Dedifferentiated amniotic fluid mesenchymal stem cell (primary cell): Measurements from ENCODE around the gene ABR.
"Not testable (repeated sequence)": the region's sequence is repeated elsewhere in the genome, so short reads cannot be mapped to it uniquely, and the experiment has no call there.

Experiments used
- DNase-seq: peaks from one replicate; pipeline ENCODE4 v3.0.0-alpha.2; 2016; ENCODE audit errors: extremely low spot score

The ABR gene

GRCh38 chr17:1201132-1201702 lies 21.4 kb upstream of the ABR start:
- DNase-seq: no peak

DNA sequence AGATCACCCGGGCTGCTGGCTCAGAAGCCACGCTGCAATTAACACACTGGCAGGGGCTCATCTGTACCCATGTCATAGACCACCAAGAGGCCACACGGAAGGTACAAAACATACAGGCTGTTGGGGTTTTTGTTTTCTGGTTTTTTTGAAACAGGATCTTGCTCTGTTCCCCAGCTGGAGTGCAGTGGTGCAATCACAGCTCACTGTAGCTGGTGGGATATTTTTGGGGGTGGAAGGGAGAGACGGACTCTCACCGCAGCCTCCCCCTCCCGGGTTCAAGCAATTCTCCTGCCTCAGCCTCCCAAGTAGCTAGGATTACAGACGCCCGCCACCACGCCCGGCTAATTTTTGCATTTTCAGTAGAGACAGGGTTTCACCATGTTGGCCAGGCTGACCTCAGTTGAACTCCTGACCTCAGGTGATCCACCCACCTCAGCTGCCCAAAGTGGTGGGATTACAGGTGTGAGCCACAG lies 19.5 kb upstream of the ABR start:
- DNase-seq: not testable (repeated sequence)

GRCh38 chr17:1197781-1198490 lies 18.2 kb upstream of the ABR start:
- no peak for DNase-seq

GRCh38 chr17:1197379-1197778 lies 17.6 kb upstream of the ABR start:
- peak; percentile 60 for DNase-seq

- no peak for DNase-seq
Measured at GRCh38 chr17:1196946-1197345, 17.2 kb upstream of the ABR start.

DNA sequence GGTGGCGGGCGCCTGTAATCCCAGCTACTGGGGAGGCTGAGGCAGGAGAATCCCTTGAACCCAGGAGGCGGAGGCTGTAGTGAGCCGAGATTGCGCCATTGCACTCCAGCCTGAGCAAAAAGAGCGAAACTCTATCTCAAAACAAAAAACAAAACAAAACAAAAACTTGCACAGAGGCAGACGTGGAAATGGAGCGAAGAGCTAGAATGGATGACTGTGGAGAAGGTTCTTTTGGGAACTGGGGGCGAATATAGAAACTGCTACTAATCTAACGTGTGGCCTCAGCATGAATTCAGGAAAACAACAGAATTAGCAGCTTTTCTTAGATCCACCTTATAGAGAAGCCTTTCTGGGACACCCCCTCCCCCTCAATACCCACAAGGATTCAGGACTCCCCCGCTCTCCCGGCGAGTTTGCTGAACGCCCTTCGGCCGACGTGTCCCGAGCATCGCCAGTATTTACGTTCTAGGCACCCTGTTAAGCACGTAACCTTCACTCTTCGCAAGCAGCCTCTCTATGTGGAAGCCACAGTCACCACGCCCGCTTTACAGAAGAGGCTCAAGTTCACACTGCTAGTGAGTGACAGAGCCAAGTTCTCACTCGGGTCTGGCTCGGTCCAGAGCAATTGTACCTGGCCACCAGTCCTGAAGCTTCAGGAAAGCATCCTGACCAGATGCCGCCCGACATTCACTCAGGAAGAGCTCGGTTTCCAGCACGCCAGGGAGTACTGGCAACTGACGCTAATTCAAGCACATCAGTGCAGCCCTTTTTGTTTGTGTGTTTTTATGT lies 13.3 kb upstream of the ABR start:
- no peak for DNase-seq

DNA sequence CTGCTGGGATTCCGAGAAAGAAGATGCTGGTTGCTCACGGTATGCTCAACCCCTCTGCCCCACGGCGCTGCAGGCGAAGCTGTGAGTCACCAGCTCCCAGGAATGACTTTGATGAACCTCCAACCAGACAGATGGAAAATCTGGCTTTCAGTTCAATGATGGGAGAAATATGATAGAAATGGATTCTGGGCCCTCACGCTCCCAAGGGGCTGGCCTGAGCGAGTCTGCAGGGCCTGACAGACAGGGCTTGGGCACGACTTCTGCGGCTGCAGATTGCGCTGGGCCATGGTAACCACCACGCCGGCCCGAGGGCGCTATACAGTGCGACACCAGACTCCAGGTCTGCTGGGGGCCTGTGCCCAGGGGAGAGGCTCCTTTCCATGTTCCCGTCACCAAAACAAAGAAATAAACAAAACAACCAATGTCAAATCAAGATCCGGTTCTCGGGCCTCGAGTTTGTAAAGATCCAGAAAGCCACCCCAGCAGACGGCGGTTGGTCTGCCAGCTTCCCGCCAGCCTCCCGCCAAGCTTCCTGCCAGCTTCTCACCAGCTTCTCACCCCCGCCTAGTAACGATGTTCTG lies 11.1 kb upstream of the ABR start:
- no peak for DNase-seq

DNA sequence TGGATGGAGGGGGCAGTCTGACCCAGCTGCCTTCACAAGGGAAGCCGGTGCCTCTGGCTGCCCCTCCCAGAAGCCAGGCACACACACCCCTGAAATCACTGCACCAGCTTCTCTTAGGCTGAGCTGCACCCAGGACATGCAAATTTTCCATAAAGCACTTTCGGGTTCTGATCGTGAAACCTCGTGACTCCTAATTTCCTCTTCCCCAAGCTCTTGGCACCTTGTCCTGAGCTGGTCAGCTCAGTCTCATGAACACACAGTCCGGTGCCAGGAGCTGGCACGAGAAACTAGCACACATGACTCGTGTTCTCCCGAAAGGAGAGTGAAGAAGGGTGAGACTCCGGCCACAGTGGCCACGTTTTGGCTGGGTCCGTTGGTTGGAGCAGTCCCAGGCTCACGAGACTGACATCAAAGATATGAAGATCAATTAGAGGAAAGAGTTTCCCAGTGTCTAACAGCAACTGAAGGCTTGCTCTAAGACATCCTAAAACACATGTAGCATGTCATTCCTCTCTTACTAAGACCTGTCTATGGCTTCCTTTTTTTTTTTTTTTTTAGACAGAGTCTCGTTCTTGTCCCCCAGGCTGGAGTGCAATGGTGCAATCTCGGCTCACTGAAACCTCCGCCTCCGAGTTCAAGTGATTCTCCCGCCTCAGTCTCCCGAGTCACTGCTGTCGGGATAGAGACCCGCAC lies 9.2 kb upstream of the ABR start:
- DNase-seq: no peak

DNA sequence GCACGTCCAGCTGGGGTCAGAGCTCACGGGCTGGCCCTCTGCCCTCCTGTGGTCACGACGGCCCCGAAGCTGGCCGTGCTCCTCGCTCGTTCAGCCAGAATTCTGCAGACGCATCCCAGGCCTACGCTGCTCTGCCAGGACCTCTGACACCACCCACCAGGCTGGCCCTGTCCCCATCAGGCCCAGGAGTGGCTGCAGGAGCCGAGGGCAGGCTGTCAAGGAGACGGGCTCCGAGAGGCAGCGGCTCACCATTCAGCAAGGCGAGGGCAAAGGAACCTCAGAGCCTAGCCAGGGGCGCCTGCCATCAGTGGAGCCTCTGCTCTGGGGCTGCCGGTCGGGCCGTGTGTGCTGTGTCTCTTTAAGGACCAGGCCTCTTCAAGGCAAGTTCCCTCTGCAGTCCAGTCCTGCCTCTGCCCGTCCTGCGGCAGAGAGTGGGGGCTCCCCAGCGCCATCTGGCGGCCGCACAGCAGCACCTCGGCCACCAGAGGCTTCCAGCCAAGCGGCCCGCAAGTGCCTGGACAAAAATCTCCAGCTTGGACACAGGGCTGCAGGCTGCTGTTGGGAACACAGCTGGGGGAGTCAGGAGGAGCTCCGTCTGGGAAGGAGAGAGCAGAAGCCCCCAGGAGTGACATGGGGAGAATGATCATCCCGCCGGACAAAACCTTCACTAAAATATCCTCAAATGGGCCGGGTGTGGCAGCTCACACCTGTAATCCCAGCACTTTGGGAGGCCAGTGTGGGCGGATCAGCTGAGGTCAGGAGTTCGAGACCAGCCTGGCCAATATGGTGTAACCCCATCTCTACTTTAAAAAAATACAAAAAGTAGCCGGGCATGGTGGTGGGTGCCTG lies 7.4 kb upstream of the ABR start:
- peak; percentile 72 for DNase-seq

- DNase-seq: no peak
Measured at GRCh38 chr17:1186214-1186820, 6.5 kb upstream of the ABR start.

GRCh38 chr17:1183171-1183873 lies 3.5 kb upstream of the ABR start:
- DNase-seq: no peak

DNA sequence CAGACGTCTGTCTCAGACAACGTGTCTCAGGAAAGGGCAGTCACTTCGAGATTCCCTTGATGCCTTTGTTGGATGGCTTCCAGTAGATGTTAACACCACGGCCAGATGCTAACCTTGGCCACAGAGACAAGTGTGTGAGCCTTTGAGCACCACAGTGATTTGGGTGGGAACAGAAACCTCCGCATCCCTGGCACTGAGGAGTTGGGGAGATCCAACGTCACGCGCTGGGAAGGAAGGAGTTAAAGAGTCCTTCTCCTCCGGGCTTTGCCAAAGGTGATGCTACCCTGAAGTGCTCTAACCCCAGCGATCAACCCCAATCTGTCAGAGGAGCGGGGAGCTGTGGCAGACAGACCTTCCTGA lies 3.0 kb upstream of the ABR start:
- no peak for DNase-seq

GRCh38 chr17:1181753-1182137 lies 2.0 kb upstream of the ABR start:
- DNase-seq: no peak

DNA sequence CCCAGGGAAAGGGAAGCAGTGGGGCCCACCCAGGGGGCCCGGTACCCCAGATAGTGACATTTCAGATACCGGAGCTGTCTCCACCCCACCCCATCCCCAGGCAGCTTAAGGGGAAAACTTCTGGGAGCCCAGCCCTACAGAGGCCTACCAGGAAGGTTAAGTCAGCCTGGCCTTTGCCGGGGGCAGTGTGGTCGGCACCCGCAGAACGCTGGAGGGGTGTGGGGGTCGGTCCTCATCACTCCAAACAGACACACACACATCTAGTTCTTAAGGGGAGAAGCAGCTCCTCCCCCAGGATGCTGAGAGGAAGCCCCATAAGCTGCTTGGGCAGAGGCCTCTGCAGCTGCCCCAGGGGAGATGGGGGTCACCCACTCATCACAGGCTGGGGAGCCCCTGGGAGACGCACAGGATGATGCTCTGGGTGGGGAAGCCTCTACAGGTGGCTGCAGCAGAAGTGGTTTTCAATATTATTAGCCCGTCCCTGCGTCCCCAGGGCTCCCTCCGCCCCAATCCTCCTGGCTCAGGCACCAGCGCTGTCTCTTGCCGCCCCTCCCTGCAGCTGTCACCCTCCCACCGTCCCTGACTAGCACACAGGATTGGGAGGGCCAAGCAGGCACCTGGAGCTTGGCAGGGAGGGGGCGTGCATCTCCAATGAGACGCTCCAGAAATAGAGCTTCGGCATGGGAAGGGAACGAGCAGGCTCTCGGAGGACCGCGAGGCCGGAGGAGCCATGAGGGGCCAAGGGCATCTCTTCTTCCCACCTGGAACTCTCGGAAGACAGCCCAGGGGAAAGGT lies 1.4 kb upstream of the ABR start:
- DNase-seq: no peak

- no peak for DNase-seq
Measured at GRCh38 chr17:1179112-1179817, 516 bp downstream of the ABR start.

GRCh38 chr17:1177016-1177700 lies 2.6 kb downstream of the ABR start:
- peak; percentile 39 for DNase-seq

DNA sequence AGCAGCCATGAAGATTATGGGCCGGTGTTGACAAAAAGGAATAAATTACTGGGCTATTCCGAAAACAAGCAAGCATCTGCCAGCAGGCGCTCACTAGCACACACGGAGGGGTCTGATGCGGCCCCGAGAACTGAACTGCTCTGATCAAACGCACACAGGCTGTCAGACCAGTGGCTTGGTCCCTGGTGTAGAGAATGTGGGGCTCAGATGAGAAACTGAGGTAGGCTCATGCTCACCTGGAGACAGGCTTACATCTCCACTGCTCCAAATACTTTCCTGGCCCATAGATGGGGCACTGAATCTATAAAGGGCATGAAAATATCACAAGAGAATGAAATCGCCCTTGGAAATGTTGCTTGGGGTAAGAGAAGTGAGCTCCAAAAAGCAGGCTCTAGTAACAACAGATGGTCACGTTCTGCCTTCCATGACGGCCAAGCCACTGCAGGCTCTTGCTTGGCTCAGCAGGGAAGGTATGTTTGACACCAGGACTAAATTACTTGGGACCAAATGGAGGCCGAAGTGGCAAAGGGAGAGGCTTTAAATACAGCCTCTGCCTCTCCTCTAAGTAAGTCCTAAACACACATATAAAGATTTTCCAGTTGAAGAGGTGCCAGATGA lies 5.4 kb downstream of the ABR start:
- DNase-seq: no peak
